HG02588 (cell line): Measurements from ENCODE around the gene RAPSN.
"Not testable (repeated sequence)": the region's sequence is repeated elsewhere in the genome, so short reads cannot be mapped to it uniquely, and the experiment has no call there.

Source experiments
- ATAC-seq: cut with Tn5 transposase; IDR thresholded peaks from one replicate; pipeline ENCODE4 v1.9.1; 2021; ENCODE audit warnings: mild to moderate bottlenecking, moderate library complexity; ENCODE audit not compliant: unreplicated experiment

RAPSN gene

DNA sequence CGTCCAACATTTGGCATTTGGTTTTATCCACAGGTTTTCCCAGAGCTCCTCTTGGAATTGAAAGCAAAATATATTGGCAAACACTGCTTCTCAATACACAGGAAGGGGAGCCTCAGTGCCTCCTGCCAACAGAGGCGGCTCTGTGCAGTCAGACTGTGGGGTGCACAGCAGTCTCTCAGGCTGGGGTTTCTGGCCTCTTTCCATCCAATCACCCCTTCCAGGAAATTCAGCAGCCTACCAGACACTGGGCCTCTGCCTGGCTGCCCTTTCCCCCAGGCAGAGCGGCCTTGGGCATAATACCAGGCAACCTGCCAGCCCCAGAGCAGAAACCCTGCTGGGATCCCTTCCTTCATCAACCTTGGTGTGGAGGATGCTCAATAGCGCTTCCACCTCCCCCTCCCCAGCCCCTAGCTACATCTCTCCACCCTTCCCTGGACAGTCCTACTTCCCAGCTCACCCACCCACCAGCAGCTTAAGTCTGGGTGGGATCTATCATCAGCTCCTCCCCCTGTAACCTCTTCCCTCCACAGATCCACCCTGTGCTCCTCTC, 17.8 kb upstream of the RAPSN start:
- no peak for ATAC-seq

DNA sequence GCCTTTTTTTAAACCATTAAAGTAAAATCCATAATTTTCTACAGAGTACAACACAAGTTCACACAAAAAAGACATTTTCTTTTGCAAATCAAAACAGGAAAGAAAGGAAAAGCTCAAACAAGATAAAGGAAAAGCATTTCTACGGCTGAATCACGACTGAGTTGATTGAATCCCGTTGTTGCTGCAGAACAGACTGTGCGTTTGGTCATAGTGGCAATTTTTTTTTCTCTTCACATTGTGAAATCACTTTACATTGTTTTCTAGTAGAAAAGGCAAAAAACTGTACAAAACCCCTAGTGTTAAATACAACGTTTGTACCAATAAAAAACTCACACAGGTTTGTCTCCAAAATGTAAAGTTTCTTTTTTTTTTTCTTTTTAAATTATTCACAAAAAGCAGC, 17.3 kb upstream of the RAPSN start:
- ATAC-seq: no peak

DNA sequence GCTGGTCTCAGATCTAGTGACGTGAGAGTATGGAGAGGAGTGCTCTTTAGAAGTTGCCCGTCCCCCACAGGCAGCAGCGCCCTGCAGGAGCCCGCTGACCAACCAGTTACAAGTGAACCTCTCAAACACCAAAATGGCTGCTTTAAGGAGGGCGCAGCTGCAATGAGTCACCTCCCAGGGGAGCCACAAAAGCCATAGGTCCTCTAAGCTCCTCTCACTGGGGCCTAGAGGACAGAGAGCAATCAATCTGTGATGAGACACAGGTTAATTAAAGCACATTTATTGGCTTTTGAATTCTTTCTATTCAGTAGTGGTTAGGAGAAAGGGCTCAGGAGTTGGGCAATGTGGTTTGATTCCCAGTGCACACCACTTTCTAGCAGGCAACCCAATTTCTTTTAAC, 15.5 kb upstream of the RAPSN start:
- no peak for ATAC-seq

DNA sequence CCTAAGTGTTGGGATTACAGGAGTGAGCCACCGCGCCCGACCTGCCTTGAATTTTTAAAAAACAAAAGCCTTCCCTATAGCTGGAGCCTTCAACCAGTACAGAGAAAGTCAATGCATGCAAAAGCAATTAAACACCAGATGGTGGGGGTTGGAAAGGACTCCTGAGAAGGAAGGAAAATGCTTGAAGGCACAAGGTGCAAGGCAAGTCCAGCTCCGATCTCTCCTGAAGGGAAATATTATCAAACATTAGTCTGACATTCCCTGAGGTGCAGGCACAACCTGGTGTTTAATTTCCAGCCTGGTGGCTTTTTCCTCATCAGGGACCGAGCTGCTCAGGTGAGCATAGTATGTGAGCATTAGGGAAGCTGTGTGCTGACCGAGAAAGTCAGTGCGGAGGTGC, 12.9 kb upstream of the RAPSN start:
- no peak for ATAC-seq

DNA sequence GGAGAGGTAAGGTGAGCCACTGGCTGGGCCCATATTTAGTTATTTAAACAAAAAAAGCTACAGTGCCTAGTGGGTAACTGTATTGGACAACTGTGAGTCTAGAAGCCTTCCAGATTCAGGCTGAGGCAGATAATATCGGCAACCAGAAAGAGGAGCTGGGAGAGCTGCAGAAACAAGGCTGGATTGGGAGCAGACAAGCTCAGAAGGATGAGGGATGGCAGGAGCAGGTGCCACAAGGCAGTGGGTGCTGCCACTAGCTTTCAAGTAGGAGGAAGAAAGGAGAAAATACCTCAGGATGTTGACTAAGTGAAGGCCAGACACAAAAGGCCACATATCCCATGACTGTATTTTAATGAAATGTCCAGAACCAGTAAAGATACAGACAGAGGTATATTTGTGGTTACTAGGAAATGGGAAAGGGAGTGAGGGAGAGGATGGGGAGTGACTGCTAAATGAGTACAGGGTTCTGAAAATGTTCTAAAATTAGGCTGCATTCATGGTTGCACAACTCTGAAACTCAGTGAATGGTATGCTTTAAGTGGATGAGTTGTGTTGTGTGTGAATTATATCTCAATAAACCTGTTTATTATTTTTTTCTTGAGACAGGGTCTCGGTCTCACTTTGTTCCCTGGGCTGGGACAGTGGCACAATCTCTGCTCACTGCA, 11.8 kb upstream of the RAPSN start:
- ATAC-seq: no peak

DNA sequence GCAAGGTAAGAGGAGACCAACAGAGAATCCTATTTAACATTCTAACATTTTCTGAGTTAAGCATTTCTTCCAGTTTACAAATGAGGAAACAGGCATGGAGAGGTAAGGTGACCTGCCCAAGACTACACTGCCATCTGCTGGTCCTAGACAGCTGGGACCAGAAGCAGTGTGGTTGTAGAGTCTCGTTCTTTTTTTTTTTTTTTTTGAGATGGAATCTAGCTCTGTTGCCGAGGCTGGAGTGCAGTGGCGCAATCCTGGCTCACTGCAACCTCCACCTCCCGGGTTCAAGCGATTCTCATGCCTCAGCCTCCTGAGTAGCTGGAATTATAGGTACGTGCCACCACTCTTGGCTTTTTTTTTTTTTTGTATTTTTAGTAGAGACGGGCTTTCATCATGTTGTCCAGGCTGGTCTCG, 5.3 kb upstream of the RAPSN start:
- ATAC-seq: not testable (repeated sequence)

DNA sequence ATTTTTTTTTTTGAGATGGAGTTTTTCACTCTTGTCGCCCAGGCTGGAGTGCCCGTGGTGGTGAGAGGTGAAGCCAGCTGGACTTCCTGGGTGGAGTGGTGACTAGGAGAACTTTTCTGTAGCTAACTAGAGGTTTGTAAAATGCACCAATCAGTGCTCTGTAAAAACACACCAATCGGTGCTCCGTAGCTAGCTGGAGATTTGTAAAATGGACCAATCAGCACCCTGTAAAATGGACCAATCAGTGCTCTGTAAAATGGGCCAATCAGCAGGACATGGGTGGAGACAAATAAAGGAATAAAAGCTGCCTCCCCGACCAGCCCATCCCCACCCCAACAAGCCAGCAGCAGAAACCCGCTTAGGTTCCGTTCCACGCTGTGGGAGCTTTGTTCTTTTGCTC, 4.4 kb upstream of the RAPSN start:
- ATAC-seq: no peak

DNA sequence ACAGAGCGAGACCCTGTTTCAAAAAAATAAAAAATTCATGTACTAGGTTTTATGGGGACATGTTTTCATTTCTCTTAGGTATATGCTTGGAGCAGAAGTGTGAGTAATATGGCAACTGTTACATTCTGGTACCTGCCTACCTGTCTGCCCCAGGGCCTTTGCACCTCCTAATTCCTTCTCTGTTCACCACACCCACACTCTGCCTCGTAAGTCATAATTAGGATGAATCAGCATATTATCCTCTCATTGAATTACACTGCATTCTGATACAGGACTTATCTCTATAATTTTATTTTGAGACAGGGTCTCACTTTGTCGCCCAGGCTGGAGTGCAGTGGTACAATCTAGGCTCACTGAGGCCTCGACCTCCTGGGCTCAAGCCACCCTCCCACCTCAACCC, 3.1 kb upstream of the RAPSN start:
- ATAC-seq: no peak

DNA sequence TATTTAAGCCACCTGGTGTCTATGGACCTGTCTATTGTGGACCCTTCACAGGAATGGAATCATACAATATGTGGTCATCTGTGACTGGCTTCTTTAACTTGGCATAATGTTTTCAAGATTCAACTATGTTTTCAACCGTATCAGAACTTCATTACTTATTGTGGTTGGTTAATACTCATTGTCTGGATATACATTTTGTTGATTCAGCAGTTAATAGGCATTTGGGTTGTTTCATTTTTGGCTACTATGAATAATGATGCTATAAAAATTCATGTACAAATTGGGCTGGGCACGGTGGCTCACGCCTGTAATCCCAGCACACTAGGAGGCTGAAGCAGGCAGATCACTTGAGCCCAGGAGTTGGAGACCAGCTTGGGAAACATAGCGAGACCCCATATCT, 2.5 kb upstream of the RAPSN start:
- no peak for ATAC-seq

DNA sequence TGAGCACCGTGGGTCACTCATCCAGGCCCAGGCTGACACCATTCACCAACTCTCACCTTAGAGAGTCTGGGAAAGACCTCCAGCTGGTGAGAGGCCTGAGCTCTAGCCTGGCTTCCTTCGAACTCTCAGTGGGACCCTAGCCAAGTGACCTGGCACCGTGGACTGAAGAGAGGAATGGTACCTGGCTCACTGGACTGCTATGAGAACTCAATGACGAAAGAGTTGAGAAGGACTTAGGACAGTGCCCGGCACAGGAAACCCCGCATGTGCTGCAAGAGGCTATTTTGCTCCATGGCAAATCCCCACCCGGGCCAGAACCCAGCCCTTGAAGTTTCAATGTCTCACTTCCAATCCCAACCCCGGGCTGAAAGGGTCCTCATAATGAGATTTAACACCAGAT, 605 bp upstream of the RAPSN start:
- ATAC-seq: no peak

DNA sequence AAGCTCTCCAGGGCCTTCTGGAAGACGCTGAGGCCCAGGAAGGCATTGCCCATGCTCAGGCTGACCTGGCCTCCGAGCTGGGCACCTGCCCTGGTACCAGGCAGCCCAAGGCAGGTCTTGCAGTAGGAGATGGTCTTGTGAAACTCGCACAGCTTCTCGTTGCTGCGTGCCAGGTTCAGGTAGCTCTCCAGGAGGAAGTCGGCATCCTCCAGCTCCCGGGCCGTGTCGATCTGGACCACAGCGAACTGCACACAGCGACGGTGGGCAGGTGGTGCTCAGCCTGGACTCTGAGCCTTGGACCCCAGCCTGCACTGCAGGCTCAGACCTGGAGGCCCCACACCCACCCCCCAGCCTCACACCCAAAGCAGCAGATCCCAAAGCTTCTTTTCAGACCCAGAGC, 1.0 kb downstream of the RAPSN start:
- no peak for ATAC-seq

DNA sequence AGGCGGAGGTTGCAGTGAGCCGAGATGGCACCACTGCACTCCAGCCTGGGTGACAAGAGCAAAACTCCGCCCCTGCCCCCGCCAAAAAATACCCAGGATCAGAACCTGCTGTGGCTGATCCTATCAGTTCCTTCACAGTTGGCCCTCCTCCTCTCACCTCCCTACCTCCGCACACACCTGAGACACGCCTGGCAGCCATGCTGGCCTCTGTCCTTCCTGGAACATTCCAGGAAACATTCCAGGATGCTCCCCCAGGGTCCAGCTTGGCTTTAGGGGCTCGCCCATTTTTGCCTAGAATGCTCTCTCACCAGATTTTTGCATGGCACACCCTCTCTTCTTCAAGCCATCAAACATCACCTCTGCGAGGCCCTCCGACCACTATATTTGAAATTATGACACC, 2.1 kb downstream of the RAPSN start:
- ATAC-seq: no peak

DNA sequence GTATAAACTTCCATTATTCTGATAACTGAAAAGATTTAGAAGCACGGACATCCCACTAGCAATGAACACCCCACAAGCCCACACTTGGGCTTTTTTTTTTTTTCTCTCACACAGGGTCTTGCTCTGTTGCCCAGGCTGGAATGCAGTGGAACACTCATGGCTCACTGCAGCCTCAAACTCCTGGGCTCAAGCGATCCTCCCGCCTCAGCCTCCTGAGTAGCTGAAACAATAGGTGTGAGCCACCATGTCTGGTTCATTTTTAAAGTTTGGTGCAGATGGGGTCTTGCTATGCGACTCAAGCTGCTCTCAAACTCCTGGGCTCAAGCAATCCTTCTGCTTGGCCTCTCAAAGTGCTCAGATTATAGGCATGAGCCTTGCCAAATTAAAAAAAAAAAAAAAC, 3.1 kb downstream of the RAPSN start:
- ATAC-seq: no peak

DNA sequence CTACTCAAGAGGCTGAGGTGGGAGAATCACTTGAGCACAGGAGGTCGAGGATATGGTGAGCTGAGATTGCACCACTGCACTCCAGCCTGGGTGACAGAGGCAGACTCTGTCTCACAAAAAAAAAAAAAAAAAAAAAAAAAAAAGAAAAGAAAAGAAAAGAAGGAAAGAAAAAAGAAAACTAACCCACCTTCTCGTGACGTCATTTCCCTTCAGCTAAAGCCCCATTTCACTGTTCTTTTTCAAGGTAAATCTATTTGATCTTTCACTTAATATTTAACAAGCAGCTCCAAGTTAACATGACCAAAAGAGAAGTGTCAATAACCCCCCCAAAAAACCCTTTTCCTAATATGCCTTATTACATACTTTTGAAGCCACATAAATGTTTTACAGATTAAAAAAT, 5.1 kb downstream of the RAPSN start:
- no peak for ATAC-seq

DNA sequence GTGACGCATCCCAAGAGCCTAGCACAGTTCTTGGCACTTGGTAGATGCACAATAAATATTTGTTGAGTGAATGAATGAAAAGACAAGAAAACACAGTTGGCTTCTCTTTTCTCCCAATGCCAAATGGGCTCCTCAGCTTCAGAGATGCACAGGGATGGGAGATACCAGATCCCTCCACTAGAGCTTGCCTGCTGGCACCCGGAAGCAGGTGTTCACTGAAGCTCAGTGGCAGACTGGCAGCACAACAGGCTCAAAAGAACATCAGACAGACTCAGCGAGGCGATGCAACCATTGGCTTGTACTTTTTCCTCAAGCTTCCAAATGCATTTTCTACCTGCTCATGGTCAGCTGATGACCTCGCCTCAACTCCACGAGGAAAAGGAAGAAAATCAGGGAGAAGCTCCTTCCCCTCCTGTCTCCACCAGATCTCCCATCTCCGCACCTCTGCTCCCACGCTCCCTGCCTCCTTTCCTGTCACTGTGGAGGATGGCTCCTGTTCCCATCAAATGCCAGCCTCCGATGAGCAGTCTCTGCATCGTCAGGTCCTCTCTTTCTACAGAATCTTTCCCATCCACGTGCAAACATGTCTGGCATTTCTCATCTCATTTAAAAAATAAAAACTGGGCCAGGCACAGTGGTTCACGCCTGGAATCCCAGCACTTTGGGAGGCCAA, 5.8 kb downstream of the RAPSN start:
- ATAC-seq: no peak

DNA sequence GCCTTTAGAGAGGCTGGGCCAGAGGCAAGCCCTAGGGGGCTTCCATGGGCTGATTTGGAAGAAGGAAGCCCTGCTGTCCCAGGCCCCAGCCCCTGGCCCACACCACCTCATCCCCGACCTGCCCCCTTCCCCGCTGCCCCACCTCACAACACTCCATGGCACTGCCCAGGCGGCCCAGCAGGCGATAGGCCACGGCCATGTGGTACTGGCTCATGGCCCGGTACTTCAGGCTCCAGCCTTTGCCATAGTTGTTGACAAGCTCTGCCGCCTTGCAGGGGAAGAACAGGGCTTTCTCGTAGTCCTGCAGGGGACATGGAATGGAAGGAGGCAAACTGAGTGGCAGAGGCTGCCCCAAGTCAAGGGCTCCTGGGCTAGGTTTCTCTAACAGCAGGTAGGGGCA, 6.4 kb downstream of the RAPSN start:
- ATAC-seq: no peak

DNA sequence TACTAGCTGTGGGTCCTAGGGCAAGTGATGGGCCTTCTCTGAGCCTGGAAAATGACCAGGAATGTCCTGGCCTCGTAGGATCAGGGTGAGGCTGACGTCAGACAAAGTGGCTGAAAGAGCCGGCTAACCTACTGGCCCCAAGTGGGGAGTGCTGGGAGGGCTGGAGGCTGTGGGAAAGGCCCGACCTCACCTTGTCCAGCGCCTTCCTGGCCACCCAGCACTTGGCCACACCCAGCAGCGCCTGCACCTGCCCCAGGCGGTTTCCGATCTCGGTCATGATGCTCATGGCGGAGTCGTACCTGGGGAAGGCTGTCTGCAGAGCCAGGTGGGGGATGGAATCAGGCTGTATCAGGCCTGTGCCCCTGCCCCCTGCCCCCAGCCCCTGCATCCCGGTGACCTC, 7.5 kb downstream of the RAPSN start:
- ATAC-seq: no peak

DNA sequence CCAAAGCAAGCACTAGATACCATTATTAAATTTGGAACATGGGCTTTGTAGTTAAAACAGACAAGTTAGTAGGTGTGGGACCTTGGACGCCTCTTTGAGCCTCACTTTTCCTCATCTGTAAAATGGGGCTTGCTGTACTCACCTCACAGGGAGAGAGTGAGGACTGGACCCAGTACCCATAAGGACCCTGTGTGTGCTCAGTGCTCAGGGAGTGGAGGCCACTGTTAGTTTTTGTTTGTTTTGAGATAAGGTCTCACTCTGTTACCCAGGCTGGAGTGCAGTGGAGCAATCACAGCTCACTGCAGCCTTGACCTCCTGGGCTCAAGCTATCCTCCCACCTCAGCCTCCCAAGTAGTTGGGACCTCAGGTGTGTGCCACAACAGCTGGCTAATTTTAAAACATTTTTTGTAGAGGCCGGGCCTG, 8.9 kb downstream of the RAPSN start:
- ATAC-seq: no peak

DNA sequence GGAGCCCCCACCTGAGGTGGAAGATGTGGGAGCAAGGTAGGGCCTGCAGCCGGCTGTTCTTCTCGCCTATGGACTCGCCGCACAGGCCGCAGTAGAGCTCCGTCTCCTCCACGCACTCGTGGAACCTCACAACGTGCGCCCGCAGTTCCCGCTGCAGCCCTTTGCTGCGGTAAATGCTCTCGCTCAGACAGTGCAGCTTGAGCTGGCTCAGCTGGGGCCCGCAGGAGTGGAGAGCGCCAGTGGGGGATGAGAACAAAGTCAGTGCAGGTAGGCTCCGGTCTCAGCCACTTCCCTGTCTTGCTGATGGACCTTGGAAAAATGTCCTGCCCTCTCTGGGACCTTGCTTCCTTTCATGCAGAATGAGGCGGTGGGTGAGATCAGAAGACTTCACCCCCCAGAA, 10.2 kb downstream of the RAPSN start:
- no peak for ATAC-seq

DNA sequence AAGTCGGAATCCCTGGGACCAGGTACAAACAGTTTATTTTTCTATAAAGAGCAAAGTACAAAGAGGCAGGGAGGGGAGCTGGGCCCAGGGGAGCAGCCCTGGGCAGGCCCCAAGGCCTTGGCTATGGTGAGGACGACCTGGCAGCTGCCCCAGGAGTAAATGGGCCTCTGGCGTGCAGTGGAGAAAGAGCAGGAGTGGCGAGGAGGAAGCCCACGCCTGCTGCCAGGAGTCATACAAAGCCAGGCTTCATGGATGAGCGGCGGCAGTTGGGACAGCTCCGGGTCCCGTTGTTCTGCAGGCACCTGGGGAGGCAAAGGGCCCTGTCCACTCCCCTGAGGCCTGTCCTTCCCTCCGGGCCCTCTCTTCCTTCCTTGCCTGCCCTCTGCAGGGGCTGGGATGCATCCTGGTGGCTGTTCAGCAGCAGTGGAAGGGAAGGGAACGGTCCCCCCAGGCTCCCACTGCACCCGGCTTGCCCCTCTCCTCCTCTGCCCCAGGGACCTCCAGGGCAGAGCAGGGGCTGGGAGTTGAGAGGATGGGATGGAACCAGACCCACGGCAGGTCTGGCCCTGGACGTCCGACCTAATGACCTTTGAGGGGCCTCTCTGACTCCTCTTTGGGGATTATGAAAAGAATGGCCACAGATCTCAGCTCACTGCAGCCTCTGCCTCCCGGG, 11.1 kb downstream of the RAPSN start:
- no peak for ATAC-seq

DNA sequence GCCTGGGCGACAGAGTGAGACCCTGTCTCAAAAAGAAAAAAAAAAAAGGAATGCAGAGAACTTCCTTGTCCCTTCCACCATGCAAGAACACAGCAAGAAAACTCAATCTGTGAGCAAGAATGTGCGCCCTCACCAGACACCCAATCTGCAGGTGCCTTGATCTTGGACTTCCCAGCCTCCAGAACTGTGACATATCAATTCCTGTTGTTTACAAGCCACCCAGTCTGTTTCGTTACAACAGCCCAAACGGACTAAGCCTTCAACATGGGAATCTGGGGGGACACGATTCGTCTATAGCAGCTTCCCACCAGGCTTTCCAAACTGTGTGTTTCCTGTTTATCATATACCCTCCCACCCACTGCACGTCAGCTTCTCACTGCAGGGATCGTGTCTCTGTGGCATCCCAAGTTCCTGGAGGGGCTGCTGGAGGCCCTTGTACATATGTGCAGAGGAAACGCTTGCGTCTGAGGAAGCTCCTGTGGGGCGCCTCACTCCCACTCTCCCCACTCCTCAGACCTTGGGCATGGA, 11.7 kb downstream of the RAPSN start:
- no peak for ATAC-seq

DNA sequence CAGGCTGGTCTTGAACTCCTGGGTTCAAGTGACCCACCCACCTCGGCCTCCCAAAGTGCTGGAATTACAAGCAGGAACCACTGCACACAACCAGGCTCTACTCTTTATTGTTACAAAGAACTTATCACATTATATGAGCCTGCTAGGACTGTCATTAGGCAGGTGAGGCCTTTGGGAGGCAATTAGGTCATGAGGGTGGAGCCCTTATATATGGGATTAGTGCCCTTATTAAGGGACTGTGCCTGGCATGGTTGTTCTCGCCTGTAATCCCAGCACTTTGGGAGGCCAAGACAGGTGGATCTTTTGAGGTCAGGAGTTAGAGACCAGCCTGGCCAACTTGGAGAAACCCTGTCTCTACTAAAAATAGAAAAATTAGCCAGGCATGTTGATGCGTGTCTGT, 12.2 kb downstream of the RAPSN start:
- no peak for ATAC-seq
